Parathyroid adenoma (tissue), 2 donors: Measurements from ENCODE around the gene SLC49A4.
"Not testable (repeated sequence)": the region's sequence is repeated elsewhere in the genome, so short reads cannot be mapped to it uniquely, and the experiment has no call there.

ENCODE experiments used
- H2AFZ ChIP-seq: fragments of 300-600 bp; sonication (generic); one replicate; pipeline ENCODE4 v1.7.0; 2017; ENCODE audit warnings: antibody characterized with exemption, mild to moderate bottlenecking
- H3K27ac ChIP-seq: fragments of 300-600 bp; sonication (generic); one replicate; pipeline ENCODE4 v1.7.0; 2017
- H3K27me3 ChIP-seq: fragments of 300-600 bp; sonication (generic); one replicate; pipeline ENCODE4 v1.7.0; 2017; ENCODE audit warnings: low read length; ENCODE audit not compliant: control insufficient read depth, insufficient read depth
- H3K36me3 ChIP-seq: fragments of 300-600 bp; sonication (generic); one replicate; pipeline ENCODE4 v1.7.0; 2017; ENCODE audit warnings: low read length; ENCODE audit not compliant: control insufficient read depth, insufficient read depth
- H3K4me1 ChIP-seq: fragments of 300-600 bp; sonication (generic); one replicate; pipeline ENCODE4 v1.7.0; 2017; ENCODE audit warnings: control low read depth
- H3K4me2 ChIP-seq: fragments of 300-600 bp; sonication (generic); one replicate; pipeline ENCODE4 v1.7.0; 2017; ENCODE audit warnings: low read length
- H3K4me3 ChIP-seq: fragments of 300-600 bp; sonication (generic); one replicate; pipeline ENCODE4 v1.7.0; 2017; ENCODE audit warnings: low read depth, low read length
- H3K79me2 ChIP-seq: fragments of 300-600 bp; sonication (generic); one replicate; pipeline ENCODE4 v1.7.0; 2017; ENCODE audit warnings: control low read depth
- H3K9ac ChIP-seq: fragments of 300-600 bp; sonication (generic); one replicate; pipeline ENCODE4 v1.7.0; 2017; ENCODE audit warnings: mild to moderate bottlenecking
- H3K9me3 ChIP-seq: fragments of 300-600 bp; sonication (generic); one replicate; pipeline ENCODE4 v1.7.0; 2017; ENCODE audit warnings: low read length; ENCODE audit not compliant: control insufficient read depth
- CTCF ChIP-seq: fragments of 300-600 bp; sonication (generic); IDR thresholded peaks from one replicate; pipeline ENCODE4 v1.7.0; 2017; ENCODE audit warnings: antibody characterized with exemption, mild to moderate bottlenecking
- donor health status: primary hyperparathyroidism.

The SLC49A4 gene

GRCh38 chr3:122794779-122795673 lies at the start of gene SLC49A4:
SLC49A4 (plus strand) TSS chr3:122795069; CDS start chr3:122795193, 124 bp downstream.
- H3K9me3 ChIP-seq: no peaks in the 10 kb centered on the region
- no peaks in the 10 kb centered on the region for H3K27me3 ChIP-seq
- H2AFZ ChIP-seq: peak within 1 kb of the TSS; percentile 95
- no peaks in the 10 kb centered on the region for H3K79me2 ChIP-seq
- peak within 1 kb of the TSS; percentile 91 for H3K27ac ChIP-seq
- H3K4me1 ChIP-seq: peaks cover 16% of the 10 kb centered on the region
- H3K36me3 ChIP-seq: no peaks in the 10 kb centered on the region
- peak; percentile 17 for TF ChIP-seq CTCF
- H3K9ac ChIP-seq: peak within 1 kb of the TSS; percentile 67
- H3K4me2 ChIP-seq: peak within 1 kb of the TSS; percentile 89
- peak within 1 kb of the TSS; percentile 74 for H3K4me3 ChIP-seq

- TF ChIP-seq CTCF: no peak
- Histone ChIP-seq H3K27ac (no peak overlapping the region), H3K27me3 (no peaks in the 10 kb centered on the region), H3K79me2 (no peaks in the 10 kb centered on the region), H3K9me3 (no peaks in the 10 kb centered on the region), H3K4me1 (no peaks in the 10 kb centered on the region), H3K4me2 (no peak overlapping the region), H2AFZ (no peak overlapping the region), H3K36me3 (no peaks in the 10 kb centered on the region), H3K9ac (no peak overlapping the region), H3K4me3 (no peak overlapping the region)
These were observed 49.4 kb upstream of the SLC49A4 start for GRCh38 chr3:122745369-122746021.

GRCh38 chr3:122747295-122747694 lies 47.6 kb upstream of the SLC49A4 start:
- H3K4me3 ChIP-seq, H3K27me3 ChIP-seq, H3K4me1 ChIP-seq, H2AFZ ChIP-seq, H3K27ac ChIP-seq, H3K36me3 ChIP-seq, H3K79me2 ChIP-seq, H3K9ac ChIP-seq, H3K4me2 ChIP-seq, H3K9me3 ChIP-seq: not testable (repeated sequence)

GRCh38 chr3:122748347-122748746 lies 46.5 kb upstream of the SLC49A4 start:
- Histone ChIP-seq H3K27me3 (no peaks in the 10 kb centered on the region), H3K9ac (no peak overlapping the region), H3K4me1 (no peaks in the 10 kb centered on the region), H3K4me2 (no peak overlapping the region), H3K36me3 (no peaks in the 10 kb centered on the region), H3K4me3 (no peak overlapping the region), H2AFZ (no peak overlapping the region), H3K27ac (no peak overlapping the region), H3K9me3 (no peaks in the 10 kb centered on the region), H3K79me2 (no peaks in the 10 kb centered on the region)
- no peak for TF ChIP-seq CTCF

- TF ChIP-seq CTCF: peak; percentile 82
- no peak overlapping the region for H3K4me2 ChIP-seq
- no peak overlapping the region for H2AFZ ChIP-seq
- no peaks in the 10 kb centered on the region for H3K36me3 ChIP-seq
- H3K4me1 ChIP-seq: no peaks in the 10 kb centered on the region
- no peak overlapping the region for H3K4me3 ChIP-seq
- no peak overlapping the region for H3K27ac ChIP-seq
- H3K79me2 ChIP-seq: no peaks in the 10 kb centered on the region
- H3K27me3 ChIP-seq: no peaks in the 10 kb centered on the region
- no peak overlapping the region for H3K9ac ChIP-seq
- H3K9me3 ChIP-seq: no peaks in the 10 kb centered on the region
These were observed 39.9 kb upstream of the SLC49A4 start for GRCh38 chr3:122754929-122755328.
